HG03066 (cell line): ENCODE results near the gene GNB3.
"Not testable (repeated sequence)": the region's sequence is repeated elsewhere in the genome, so short reads cannot be mapped to it uniquely, and the experiment has no call there.

Source experiments
- ATAC-seq: cut with Tn5 transposase; IDR thresholded peaks from one replicate; pipeline ENCODE4 v1.9.1; 2021; ENCODE audit warnings: low read depth; ENCODE audit not compliant: unreplicated experiment

The GNB3 gene

GRCh38 chr12:6873094-6874014 is 32.6 kb downstream of the GNB3 start, which contains the start of gene SPSB2:
Gene SPSB2 (minus strand): TSS chr12:6873303. CDS start chr12:6872901, 402 bp downstream.
- peak; percentile 65 for ATAC-seq

GRCh38 chr12:6874015-6874368 is 33.3 kb downstream of the GNB3 start:
- ATAC-seq = not testable (repeated sequence)

GRCh38 chr12:6879824-6880223 is 39.1 kb downstream of the GNB3 start:
- not testable (repeated sequence) for ATAC-seq

GRCh38 chr12:6883252-6883651 is 42.5 kb downstream of the GNB3 start:
- ATAC-seq = no peak

- ATAC-seq = no peak
Observed at GRCh38 chr12:6883683-6884082, 43.0 kb downstream of the GNB3 start.

GRCh38 chr12:6884539-6884938 is 43.8 kb downstream of the GNB3 start:
- no peak for ATAC-seq

GRCh38 chr12:6886206-6886999 is 45.7 kb downstream of the GNB3 start:
- ATAC-seq = not testable (repeated sequence)

- ATAC-seq = no peak
Observed at GRCh38 chr12:6887460-6887859, 46.7 kb downstream of the GNB3 start.

- ATAC-seq = no peak
Observed at GRCh38 chr12:6888360-6888759, 47.6 kb downstream of the GNB3 start.

GRCh38 chr12:6888794-6889193 is 48.1 kb downstream of the GNB3 start:
- not testable (repeated sequence) for ATAC-seq

- ATAC-seq = not testable (repeated sequence)
Observed at GRCh38 chr12:6889775-6890573, 49.2 kb downstream of the GNB3 start.

GRCh38 chr12:6890789-6891645 is 50.3 kb downstream of the GNB3 start:
- peak; percentile 93 for ATAC-seq

GRCh38 chr12:6891646-6892001 is 50.9 kb downstream of the GNB3 start:
- peak; percentile 12 for ATAC-seq

GRCh38 chr12:6892683-6893082 is 52.0 kb downstream of the GNB3 start:
- not testable (repeated sequence) for ATAC-seq

GRCh38 chr12:6894321-6894720 is 53.6 kb downstream of the GNB3 start:
- no peak for ATAC-seq
